ENCODE data around the gene RC3H2.

The RC3H2 gene, protein sequence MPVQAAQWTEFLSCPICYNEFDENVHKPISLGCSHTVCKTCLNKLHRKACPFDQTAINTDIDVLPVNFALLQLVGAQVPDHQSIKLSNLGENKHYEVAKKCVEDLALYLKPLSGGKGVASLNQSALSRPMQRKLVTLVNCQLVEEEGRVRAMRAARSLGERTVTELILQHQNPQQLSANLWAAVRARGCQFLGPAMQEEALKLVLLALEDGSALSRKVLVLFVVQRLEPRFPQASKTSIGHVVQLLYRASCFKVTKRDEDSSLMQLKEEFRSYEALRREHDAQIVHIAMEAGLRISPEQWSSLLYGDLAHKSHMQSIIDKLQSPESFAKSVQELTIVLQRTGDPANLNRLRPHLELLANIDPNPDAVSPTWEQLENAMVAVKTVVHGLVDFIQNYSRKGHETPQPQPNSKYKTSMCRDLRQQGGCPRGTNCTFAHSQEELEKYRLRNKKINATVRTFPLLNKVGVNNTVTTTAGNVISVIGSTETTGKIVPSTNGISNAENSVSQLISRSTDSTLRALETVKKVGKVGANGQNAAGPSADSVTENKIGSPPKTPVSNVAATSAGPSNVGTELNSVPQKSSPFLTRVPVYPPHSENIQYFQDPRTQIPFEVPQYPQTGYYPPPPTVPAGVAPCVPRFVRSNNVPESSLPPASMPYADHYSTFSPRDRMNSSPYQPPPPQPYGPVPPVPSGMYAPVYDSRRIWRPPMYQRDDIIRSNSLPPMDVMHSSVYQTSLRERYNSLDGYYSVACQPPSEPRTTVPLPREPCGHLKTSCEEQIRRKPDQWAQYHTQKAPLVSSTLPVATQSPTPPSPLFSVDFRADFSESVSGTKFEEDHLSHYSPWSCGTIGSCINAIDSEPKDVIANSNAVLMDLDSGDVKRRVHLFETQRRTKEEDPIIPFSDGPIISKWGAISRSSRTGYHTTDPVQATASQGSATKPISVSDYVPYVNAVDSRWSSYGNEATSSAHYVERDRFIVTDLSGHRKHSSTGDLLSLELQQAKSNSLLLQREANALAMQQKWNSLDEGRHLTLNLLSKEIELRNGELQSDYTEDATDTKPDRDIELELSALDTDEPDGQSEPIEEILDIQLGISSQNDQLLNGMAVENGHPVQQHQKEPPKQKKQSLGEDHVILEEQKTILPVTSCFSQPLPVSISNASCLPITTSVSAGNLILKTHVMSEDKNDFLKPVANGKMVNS

GRCh38 chr9:122904823-122905710 lies at the start of gene RC3H2:
RC3H2 (minus strand) TSS chr9:122905359; CDS start chr9:122897509, 7,850 bp downstream.
- peak; percentile 100 for DNase-seq (ENCODE audit: low read depth)

- no peak for DNase-seq (ENCODE audit: low read depth)
These were observed 49.1 kb upstream of the RC3H2 start for GRCh38 chr9:122954253-122954691.

DNA sequence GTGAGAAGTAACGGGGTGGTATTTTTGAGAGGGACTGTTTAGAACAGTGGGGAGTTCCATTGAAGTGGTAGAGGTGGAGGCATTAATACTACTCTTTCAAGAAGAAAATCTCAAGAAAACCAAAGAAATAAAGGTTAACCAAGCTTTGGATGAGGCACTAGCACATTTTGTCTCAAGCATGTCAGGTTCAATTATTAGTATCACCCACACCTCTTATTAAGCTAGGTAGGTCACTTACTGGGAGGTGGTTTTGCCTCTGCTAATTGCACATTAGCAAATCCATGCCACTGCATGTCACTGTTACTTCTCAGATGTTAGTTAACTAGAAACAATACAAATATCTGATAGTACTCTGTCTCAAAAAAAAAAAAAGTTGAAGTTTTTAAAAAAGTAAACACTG lies 45.9 kb upstream of the RC3H2 start:
- DNase-seq (ENCODE audit: low read depth), result no peak

DNA sequence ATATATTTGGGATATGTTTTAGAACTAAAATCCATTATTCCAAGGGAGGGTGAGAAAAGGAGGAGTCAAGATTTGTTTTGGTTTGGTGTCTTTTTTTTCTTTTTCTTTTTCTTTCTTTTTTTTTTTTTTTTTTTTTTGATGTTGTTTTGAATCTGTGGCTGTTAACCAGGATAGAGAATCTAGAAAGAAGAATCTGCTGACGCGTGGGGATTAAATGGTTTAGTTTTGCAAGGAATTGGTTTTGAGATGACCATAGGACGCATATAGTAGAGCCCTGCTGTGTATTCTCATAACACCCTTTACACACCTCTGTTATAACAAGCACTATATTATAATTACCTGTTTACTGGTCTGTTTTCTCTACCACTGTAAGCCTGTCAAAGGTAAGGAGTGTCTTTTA lies 45.1 kb upstream of the RC3H2 start:
- no peak for DNase-seq (ENCODE audit: low read depth)

- DNase-seq (ENCODE audit: low read depth), result no peak
These were observed 44.5 kb upstream of the RC3H2 start for GRCh38 chr9:122949696-122950095.

- no peak for DNase-seq (ENCODE audit: low read depth)
These were observed 43.2 kb upstream of the RC3H2 start for GRCh38 chr9:122948313-122948712.

DNA sequence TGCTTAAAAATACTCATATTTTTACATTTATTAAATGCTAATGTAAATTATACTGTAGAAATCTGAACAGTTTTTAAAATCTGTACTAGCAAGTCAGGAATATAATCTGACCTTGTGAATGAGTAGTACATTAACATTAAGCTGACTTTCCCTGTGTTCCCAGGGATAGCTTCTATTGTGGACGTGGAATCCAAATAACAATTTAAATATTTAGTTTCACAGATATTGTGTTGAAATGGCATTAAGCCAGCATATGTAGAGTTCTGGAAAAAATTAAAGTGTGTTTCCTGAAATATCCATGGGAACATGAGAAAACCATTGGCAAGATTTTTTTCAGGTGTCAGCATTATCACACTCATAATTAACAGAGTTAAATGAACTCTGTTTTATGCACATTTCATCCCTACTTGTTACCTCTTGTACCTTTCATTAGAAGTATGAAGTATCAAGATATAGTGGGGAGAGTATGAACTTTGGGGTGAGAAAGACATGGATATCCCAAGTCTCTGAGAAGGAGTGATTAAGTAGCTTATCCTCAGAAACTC lies 41.4 kb upstream of the RC3H2 start:
- DNase-seq (ENCODE audit: low read depth), result no peak

- DNase-seq (ENCODE audit: low read depth), result no peak
These were observed 40.1 kb upstream of the RC3H2 start for GRCh38 chr9:122944960-122945888.

DNA sequence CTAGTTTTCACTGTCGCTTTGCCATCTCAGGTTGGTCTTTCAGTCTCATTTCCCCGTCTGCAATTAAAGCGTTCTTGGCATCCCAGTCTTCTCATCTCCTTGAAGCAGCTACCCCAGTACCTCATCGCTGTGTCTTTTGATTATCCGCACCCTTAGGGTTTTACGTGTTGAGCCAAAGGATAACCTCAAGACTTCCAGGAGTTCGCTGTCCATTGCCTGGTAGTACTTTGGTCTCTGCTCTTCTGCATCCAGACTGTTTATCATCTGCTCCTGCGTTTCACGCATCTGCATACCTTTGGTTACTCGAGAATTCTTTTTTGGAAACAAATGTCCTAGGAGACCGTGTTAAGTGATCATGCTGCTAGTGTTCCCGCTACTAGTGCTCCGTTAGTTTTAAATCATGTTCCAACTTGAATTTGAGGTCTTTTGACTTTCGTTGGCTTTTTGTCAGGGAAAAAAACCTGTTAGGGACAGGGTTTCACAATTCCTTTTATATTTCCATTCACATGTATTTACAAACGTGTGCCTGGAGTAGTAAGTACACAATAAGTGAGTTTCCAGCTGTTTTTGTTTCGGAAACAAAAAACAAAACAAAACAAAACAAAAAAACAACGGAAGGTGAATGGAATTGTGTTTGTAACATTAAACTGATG lies 36.5 kb upstream of the RC3H2 start:
- peak; percentile 26 for DNase-seq (ENCODE audit: low read depth)

- DNase-seq (ENCODE audit: low read depth), result peak; percentile 97
These were observed 35.8 kb upstream of the RC3H2 start, which contains the start of gene RABGAP1 for GRCh38 chr9:122940749-122941581. RABGAP1 (plus strand) TSS chr9:122941020; CDS start chr9:122957060, 16,040 bp downstream.

GRCh38 chr9:122940454-122940748 lies 35.2 kb upstream of the RC3H2 start:
- no peak for DNase-seq (ENCODE audit: low read depth)

DNA sequence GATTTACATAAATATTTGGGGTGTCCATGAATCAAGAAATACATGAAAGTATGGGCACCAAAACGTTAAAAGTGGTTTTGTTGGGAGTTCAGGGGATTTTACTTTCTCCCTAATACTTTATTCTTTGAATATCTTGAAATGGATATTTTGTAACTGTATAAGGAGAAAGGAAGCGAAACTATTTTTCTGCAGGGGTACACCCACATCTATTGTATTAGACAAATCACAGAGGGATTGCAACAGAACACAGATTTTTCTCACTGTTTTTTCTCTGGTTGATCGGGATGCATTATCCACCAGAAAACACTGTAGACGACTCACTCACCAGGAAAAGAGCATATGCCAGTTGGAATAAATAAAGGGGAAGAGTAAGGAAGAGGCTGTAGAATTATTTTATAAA lies 34.4 kb upstream of the RC3H2 start:
- no peak for DNase-seq (ENCODE audit: low read depth)

DNA sequence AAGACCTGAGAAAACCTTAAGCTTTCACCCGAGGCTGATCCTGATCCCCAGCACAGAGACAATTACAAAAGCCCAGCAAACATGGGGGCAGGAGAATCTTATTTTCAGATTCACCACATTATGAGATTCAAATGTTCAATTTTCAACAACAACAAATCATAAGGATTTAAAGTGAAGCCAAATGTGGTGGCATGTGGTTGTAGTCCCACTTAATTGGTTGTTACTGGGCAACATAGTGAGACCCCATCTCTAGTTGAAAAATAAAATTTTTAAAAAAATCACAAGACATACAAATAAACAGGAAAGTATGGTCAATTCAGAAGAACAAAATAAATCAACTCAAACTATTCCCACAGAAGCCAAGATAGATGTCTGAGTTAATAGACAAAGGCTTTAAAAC lies 31.7 kb upstream of the RC3H2 start:
- no peak for DNase-seq (ENCODE audit: low read depth)

DNA sequence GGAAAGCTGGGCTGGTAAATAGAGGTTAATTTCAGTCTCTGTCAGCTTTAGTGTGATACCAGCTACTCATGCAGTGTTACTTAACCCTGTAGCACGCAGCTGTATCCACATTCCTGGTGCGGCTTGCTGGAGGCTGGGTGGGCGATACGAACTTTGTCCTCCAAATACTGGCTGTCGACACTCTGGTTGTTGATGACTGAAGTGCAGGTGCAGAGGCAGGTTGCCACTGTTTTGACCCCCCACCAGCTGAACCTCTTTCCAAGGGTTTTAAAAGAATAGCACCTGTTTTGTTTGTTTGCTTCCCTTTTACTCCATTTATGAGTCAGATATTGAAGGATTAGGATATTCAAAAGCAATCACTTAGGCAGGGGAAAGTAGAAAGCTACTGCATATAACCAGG lies 31.3 kb upstream of the RC3H2 start:
- DNase-seq (ENCODE audit: low read depth), result no peak

DNA sequence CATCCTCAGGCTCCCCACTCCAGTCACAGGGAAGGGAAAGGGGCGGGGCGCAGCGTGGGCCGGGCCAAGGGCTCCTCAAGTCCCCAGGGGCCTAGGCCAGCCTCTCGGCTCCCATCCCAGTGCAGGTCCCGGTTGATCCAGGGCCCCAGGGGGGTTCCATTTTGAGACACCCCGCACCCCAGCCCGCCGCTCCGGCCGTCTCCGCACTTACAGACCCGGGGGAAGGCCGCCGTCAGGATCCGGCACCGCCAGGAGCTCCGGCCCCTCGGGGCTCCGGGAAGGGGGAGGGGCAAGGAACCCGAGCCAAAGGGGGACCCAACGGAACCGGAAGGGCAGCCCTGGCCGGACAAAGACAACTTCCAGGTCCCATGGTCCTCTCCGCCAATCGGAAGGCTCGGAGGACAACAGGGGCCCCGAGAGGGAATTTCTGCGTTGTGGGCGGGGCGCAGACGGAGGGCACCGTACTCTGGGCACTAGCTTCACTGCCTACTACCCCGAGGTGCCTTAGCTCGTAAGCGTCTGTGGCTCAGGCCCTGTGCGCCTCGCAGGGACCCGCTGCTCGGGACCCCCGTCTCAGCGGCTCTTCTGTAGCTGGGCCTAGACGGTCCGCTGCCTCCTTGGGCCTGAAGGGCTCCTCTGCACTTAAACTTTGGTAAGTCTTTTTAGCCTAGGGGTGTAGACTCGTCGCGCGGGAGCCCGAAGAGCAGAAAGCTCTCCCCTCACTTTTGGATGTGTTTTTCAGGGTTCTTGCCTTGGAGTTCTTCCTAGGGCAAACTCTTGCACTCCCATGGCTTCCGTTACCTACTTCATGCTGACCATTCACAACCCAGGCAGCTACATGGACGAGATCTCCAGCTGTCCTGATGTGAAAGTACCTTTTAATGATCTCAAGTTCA lies 26.3 kb upstream of the RC3H2 start, which contains the start of gene ZBTB26:
Gene ZBTB26 (minus strand): TSS at position 287 of the 896 bp plus-strand sequence. CDS start 11,578 bp downstream, outside the sequence.
- DNase-seq (ENCODE audit: low read depth), result peak; percentile 88

- no peak for DNase-seq (ENCODE audit: low read depth)
These were observed 25.5 kb upstream of the RC3H2 start for GRCh38 chr9:122930541-122931225.
